Prostate gland (tissue), 2 donors: Measurements from ENCODE around the gene ASB18. TPM values are rescaled to one million over a fixed set of nuclear protein-coding genes. Genes with fewer than 3 reads are reported as not detected.

ENCODE experiments used
- DNase-seq: peaks from one replicate; pipeline ENCODE4 v3.0.0-alpha.2; 2019; ENCODE audit warnings: low spot score
- H3K27ac ChIP-seq, 2 donors: fragments of 200-600 bp; sonication (generic); 2 replicates each; pipeline ENCODE4 v1.5.1; 2017 to 2019
- H3K27me3 ChIP-seq: fragments of 200-600 bp; sonication (generic); replicated peaks from 2 replicates; pipeline ENCODE4 v1.5.1; 2019; ENCODE audit not compliant: insufficient read depth
- H3K36me3 ChIP-seq, 2 donors: fragments of 200-600 bp; sonication (generic); 1 replicate in 1 of 2; 2 replicates in 1 of 2; pipeline versions ENCODE4 v1.5.1 to v1.8.1; 2017 to 2019
- H3K4me1 ChIP-seq: fragments of 200-600 bp; sonication (generic); replicated peaks from 2 replicates; pipeline ENCODE4 v1.5.1; 2019
- H3K4me3 ChIP-seq, 2 donors: fragments of 200-600 bp; sonication (generic); 2 replicates each; pipeline ENCODE4 v1.5.1; 2017 to 2019
- H3K9me3 ChIP-seq: fragments of 200-600 bp; sonication (generic); 2 replicates; pipeline ENCODE4 v1.5.1; 2017
- CTCF ChIP-seq, 4 experiments: fragments of 200-600 bp in 2 of 4; fragments of 450-650 bp in 2 of 4; sonication (generic) in 2 of 4; IDR thresholded peaks; 1 replicate in 3 of 4; 2 replicates in 1 of 4; pipeline ENCODE4 v1.5.1; 2016 to 2019; ENCODE audit warnings: antibody characterized with exemption in 4 of 4, mild to moderate bottlenecking in 2 of 4, moderate library complexity in 2 of 4
- POLR2A ChIP-seq: fragments of 450-650 bp; IDR thresholded peaks from one replicate; pipeline ENCODE4 v1.6.1; 2016; ENCODE audit warnings: antibody characterized with exemption, mild to moderate bottlenecking
- POLR2AphosphoS5 ChIP-seq: sonication (generic); formaldehyde crosslinking; IDR thresholded peaks from one replicate; pipeline ENCODE4 v1.6.1; 2017; ENCODE audit warnings: antibody characterized with exemption
- WGBS: methylation state at CpG from one replicate; pipeline ENCODE4 v1.1.5; 2018; 5-methylcytosine and 5-hydroxymethylcytosine counted together
- intact Hi-C: fragments of 100-400 bp; cut with DNase I; formaldehyde crosslinking; loops from one replicate; pipeline ENCODE4 v1.14.2; 2022
- total RNA-seq, 2 donors: library from RNA; depleted of rRNA; stranded (reverse); fragments of >200 nt; gene quantifications; one replicate each; pipeline ENCODE4 v1.1.0, GENCODE V29; 2016

Gene ASB18
- total RNA-seq, 2 donors from 2014 or later = not detected

GRCh38 chr2:236229186-236229585 lies 35.0 kb downstream of the ASB18 start:
- no peaks in the 10 kb centered on the region for H3K36me3 ChIP-seq
- H3K9me3 ChIP-seq = no peaks in the 10 kb centered on the region
- no peak for DNase-seq
- no peak for TF ChIP-seq CTCF (IDR thresholded peaks at IDR 0.05)
- TF ChIP-seq POLR2AphosphoS5 = no peak
- TF ChIP-seq POLR2A = no peak
- H3K27me3 ChIP-seq = peaks cover 7% of the 10 kb centered on the region
- no peak overlapping the region for H3K27ac ChIP-seq
- H3K4me3 ChIP-seq = no peak overlapping the region
- intact Hi-C loops = no loop called here
- H3K4me1 ChIP-seq = no peaks in the 10 kb centered on the region

- TF ChIP-seq CTCF (IDR thresholded peaks at IDR 0.05) = no peak
- no peak for TF ChIP-seq POLR2A
- TF ChIP-seq POLR2AphosphoS5 = no peak
- intact Hi-C loops = no loop called here
- Histone ChIP-seq H3K36me3 (no peaks in the 10 kb centered on the region), H3K4me1 (no peaks in the 10 kb centered on the region), H3K9me3 (no peaks in the 10 kb centered on the region), H3K27ac (no peak overlapping the region), H3K4me3 (no peak overlapping the region), H3K27me3 (no peaks in the 10 kb centered on the region)
- DNase-seq = no peak
- WGBS = 88% methylated on average over 2 of the region's 2 CpGs
These were observed 40.5 kb downstream of the ASB18 start for GRCh38 chr2:236223675-236224074.

GRCh38 chr2:236221798-236222197 lies 42.4 kb downstream of the ASB18 start:
- intact Hi-C loops = no loop called here
- H3K4me3 ChIP-seq = no peak overlapping the region

GRCh38 chr2:236219411-236219810 lies 44.8 kb downstream of the ASB18 start:
- TF ChIP-seq CTCF (IDR thresholded peaks at IDR 0.05) = no peak
- TF ChIP-seq POLR2AphosphoS5 = no peak
- TF ChIP-seq POLR2A = no peak

More at GRCh38 chr2:236221798-236222197, 42.4 kb downstream of the ASB18 start:
- DNase-seq = no peak
- TF ChIP-seq CTCF (IDR thresholded peaks at IDR 0.05) = no peak
- no peaks in the 10 kb centered on the region for H3K36me3 ChIP-seq
- no peaks in the 10 kb centered on the region for H3K9me3 ChIP-seq
- H3K4me1 ChIP-seq = no peaks in the 10 kb centered on the region
- H3K27ac ChIP-seq = no peak overlapping the region
- 83% methylated on average over 8 of the region's 8 CpGs for WGBS
- H3K27me3 ChIP-seq = no peaks in the 10 kb centered on the region

GRCh38 chr2:236217926-236218325 lies 46.3 kb downstream of the ASB18 start:
- Histone ChIP-seq H3K4me3 (no peak overlapping the region), H3K4me1 (no peaks in the 10 kb centered on the region), H3K27ac (no peak overlapping the region), H3K36me3 (no peaks in the 10 kb centered on the region), H3K9me3 (no peaks in the 10 kb centered on the region), H3K27me3 (peaks cover 5% of the 10 kb centered on the region)
- 23% methylated on average over 4 of the region's 4 CpGs for WGBS
- DNase-seq = no peak
- intact Hi-C loops = no loop called here
- no peak for TF ChIP-seq CTCF (IDR thresholded peaks at IDR 0.05)
- TF ChIP-seq POLR2A = no peak
- no peak for TF ChIP-seq POLR2AphosphoS5

More at GRCh38 chr2:236219411-236219810, 44.8 kb downstream of the ASB18 start:
- Histone ChIP-seq H3K27me3 (no peaks in the 10 kb centered on the region), H3K27ac (no peak overlapping the region), H3K4me1 (no peaks in the 10 kb centered on the region), H3K4me3 (no peak overlapping the region), H3K36me3 (no peaks in the 10 kb centered on the region), H3K9me3 (no peaks in the 10 kb centered on the region)
- intact Hi-C loops = no loop called here
- 90% methylated on average over 3 of the region's 3 CpGs for WGBS
- no peak for DNase-seq
